ENCODE data around the gene ZNF280B.

GRCh38 chr22:22506736-22507135, 1.8 kb downstream of the ZNF280B start:
- TF ChIP-seq POLR2A (IDR thresholded peaks at IDR 0.05) = no peak
- TF ChIP-seq CTCF (IDR thresholded peaks at IDR 0.05) = no peak
